Stimulated activated CD4-positive, alpha-beta T cell treated with anti-CD3 and anti-CD28 coated beads, Interleukin-4, amount 100 ng/mL, for 4 hours (primary cell): ENCODE data around the gene SIKE1.

ENCODE experiments used
- DNase-seq, 2 experiments: peaks; one replicate each; pipeline ENCODE4 v3.0.0-alpha.2; 2020

The SIKE1 gene

DNA sequence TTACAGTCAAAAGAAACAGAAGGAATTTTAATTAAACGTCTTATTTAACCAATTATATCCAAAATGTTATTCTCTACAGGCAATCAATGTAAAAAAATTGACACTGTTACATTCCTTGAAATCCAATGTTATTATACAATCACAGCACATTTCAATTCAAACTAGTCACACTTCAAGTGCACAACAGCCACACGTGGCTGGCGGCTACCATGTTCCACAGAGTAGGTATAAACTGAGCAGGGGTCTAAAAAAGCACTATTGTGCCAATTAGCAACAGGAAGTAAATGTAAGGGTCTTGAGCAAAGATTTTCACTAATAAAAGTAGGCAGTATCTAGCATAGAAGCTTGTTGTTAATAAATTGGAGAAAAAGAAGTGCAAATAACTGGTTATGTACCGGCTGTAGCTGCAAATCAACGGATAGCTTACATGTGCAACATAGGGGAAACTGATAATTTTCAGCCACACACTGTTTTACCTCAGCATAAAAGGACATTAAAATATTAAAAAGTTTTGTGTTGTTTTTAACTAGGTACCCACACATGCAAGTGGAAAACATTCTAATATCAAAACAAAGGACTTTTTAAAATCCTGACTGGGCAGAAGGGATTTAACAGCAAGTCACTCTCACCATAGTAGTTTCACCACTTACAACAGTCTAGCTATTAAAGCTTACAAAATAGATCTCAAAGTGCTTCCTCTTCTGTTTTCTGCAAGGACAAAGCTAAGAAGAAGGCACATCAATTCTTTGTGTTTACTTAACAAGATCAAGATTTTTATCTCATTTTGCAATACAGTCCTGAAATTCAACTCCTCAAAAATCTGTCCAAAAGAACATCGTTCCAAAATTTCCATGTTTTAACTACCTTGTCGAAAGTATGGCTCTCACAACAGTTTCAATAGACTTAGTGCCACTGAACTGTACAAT is 25.2 kb downstream of the SIKE1 start:
- DNase-seq: no peak

- DNase-seq: peak in 1 of 2 experiments; percentile 30
Observed at GRCh38 chr1:114753702-114754101, 26.8 kb downstream of the SIKE1 start.

DNA sequence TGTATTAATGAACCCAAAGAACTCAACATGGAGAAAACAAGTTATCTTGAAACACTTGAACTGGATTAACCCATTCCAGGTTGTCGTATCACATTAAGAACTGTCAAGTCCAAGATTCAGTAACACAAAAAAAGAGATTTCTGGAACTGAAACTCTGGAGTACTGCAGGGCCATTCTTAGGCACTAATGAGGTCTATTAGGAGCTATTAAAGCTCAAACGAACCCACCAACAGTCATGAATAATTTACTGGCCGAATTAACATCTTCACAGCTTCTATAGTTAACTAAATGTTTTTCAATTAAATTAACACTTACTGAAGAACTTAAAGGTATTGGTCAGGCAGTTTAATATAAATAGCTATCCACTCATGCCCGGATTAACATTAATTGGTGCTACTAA is 27.3 kb downstream of the SIKE1 start:
- DNase-seq: no peak

GRCh38 chr1:114750780-114751179 is 29.7 kb downstream of the SIKE1 start:
- DNase-seq: no peak

DNA sequence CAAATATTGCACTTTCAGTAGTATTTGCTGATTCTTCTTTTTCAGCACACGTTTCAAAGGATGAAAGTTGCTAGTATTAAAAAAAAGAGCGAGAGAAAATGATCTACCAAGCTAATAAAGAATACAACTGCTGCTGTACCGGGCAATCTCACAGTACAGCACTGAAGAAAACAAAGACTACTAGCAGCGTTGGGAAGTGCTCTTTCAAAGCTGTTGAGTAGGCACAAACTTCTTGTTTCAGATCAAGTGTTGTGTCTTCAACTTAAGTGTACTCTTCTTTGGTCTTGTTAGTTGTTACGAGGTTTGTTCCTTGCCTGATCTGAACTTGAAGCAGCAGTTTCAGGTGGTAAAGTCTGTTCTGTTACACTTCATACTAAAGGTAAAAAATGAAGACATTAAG is 30.6 kb downstream of the SIKE1 start:
- no peak for DNase-seq

- no peak for DNase-seq
Observed at GRCh38 chr1:114746450-114747121, 33.9 kb downstream of the SIKE1 start.

GRCh38 chr1:114745291-114745690 is 35.2 kb downstream of the SIKE1 start:
- DNase-seq: no peak

GRCh38 chr1:114741963-114742746 is 38.3 kb downstream of the SIKE1 start:
- DNase-seq: no peak

DNA sequence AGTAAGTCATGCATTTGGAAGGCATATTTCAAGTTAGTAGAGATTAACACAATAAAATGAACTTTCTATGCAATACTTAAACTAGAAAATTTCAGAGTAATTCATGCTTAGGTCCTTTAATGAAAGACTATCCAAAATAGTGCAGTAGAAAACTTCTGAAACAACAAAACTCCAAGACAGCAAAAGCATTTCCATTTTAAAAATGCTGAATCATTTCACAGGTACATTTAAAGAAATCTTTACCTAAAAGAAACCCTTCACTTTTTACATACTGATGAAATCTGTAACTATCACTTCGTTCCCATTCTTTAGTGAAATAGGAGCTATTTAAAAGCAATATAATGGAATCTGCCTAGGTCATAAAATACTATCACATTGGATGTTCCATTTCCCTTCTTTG is 40.2 kb downstream of the SIKE1 start:
- DNase-seq: no peak

DNA sequence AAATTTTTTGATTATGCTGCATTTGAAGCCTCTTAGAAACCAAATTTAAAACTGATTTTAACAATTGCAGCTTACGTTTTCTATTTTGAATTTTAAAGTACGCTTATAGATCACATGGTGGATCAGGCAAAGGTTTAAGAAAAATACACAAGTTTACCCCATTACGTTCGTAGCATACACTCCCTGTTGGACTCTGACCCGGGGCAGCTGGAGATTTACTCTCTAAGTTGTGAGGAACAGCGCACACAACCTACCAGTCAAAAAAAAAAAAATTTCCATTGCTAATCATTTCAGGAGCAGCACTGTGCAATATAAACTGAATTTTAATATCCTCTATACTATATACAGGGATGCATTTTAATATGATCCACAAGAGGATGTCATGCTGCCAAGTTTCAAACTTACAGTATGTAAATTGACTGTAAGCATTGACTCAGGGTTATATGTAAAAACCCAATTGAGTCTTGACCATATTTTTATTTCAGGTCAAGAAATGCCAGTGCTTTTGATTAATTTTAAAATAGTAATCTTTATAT is 43.1 kb downstream of the SIKE1 start:
- DNase-seq: no peak

- no peak for DNase-seq
Observed at GRCh38 chr1:114735479-114735878, 45.0 kb downstream of the SIKE1 start.

DNA sequence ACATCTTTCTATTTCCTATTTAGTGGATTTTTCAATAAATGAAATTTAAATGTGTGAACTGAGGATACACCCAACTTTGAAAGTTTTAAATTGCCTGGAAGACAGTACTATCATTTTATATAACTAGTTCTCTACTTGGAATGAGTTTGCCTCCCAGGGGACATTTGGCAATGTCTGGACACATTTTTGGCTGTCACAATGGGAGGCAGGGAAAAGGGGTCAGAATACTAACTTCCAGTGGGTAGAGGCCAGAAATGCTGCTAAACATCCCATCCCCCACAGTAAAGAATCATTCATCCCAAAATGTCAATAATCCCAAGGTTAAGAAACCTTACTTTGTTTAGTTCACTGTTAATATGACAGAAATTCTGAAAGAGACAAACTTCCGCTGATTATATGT is 50.7 kb downstream of the SIKE1 start:
- no peak for DNase-seq

GRCh38 chr1:114728553-114728952 is 51.9 kb downstream of the SIKE1 start:
- no peak for DNase-seq

DNA sequence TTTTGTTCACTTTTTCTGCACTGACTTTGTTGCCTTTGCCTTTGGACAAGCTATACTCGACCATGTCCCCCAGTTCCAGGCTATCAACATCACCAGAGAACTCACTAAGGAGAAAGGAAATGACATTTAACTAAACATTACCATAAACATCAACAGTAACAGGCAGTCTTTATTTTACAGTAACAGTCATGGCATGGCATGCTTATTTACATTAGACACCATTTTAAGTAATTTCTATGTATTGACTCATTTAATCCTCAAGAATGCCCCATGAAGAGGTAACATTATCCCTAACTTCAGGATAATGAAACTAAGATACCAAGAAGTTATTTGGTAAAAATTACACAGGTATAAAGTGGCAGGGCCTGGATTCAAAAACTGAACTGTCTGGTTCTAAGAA is 55.3 kb downstream of the SIKE1 start:
- no peak for DNase-seq

GRCh38 chr1:114723915-114724314 is 56.6 kb downstream of the SIKE1 start:
- DNase-seq: no peak

DNA sequence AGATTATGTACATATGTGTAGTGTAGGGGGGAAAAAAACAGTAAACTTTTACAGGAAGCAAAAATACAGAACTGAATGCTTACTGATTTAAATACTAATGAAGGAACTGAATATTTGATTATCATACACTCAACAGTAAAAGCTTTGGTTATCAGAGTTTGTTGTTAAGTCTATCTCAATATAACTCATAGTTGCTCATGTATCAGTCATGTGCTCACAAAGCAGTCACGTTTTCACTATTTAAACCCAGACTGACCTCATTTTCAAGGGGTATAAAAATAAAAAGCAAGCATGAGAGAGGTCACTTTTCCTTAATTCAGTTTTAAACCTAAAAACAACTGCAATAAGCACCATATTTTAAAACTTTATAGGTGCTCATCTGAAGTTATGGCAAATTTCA is 57.0 kb downstream of the SIKE1 start:
- DNase-seq: no peak

DNA sequence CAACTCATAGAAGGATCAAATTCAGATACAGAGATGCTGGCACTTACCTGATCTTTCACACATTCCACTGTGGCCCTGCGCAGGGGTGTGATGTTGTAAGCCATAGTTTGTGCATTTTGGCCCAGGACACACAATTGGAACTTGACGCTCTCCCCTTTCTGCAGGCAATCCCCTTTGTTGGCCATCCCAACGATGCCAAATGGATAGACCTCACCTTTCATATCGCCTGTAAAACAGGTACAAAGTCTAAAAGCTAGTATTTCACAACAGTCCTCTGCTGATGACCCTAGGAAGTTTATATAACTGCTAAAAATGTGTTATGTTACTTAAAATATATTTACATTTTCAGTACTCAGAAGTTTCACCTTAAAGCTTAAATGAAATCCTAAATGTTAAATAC is 60.0 kb downstream of the SIKE1 start:
- DNase-seq: no peak
